OCI-M2 (cell line): ENCODE measurements around the gene UCHL5.
"Not testable (repeated sequence)": the region's sequence is repeated elsewhere in the genome, so short reads cannot be mapped to it uniquely, and the experiment has no call there.

ENCODE experiments used
- DNase-seq: peaks from one replicate; lab custom pipeline; 2025; ENCODE audit not compliant: unreplicated experiment; lab: John Stamatoyannopoulos, UW

UCHL5 gene

DNA sequence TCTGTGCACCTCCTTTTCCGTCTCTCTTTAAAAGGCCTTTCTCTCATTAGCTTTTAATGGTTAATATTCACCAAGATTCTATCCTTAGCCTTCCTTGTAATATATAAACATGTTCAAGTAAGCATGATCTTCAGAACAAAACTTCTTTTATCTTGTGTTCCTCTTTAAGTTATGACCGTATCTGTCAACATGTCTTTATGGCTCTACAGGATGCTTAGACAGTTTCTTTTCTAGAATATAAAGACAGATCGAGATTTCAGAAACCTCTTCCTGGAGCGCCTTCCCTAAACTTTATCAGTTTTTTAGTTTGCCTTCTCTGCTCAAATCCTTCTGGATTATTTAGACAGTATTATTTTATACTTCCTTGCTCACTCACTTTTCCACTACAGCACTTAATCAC lies 7.4 kb upstream of the UCHL5 start:
- no peak for DNase-seq

GRCh38 chr1:193065954-193066353 lies 6.8 kb upstream of the UCHL5 start:
- no peak for DNase-seq

DNA sequence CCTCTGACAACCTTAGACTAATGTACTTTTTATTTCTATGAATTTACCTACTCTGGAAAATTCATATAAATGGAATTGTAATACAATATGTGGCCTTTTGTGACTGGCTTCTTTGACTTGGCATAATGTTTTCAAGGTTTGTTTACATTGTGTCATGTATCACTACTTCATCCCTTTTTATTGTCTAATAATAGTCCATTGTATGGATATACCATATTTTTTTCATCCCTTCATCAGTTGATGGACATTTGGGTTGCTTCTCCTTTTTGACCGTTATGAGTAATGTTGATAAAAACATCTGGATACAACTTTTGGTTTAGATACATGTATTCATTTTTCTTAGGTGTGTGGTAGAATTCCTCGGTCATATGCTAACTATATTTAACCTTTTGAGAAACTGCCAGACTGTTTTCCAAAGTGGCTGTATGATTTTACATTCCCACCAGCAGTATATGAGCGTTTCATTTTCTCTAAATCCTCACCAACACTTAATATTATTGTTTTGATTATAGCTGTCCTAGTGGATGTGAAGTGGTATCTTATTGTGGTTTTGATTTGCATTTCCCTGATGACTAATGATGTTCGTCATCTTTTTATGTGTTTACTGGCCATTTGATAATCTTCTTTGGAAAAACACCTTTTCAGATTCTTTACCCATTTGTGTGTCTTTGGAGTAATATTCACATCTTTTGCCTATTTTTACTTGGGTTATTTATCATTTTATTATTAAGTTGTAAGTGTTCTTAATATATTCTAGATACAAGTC lies 3.7 kb upstream of the UCHL5 start:
- no peak for DNase-seq

- no peak for DNase-seq
These were observed 1.8 kb upstream of the UCHL5 start for GRCh38 chr1:193060938-193061337.

GRCh38 chr1:193060406-193060805 lies 1.2 kb upstream of the UCHL5 start:
- no peak for DNase-seq

- no peak for DNase-seq
These were observed 899 bp upstream of the UCHL5 start for GRCh38 chr1:193060115-193060403.

- DNase-seq: no peak
These were observed 455 bp downstream of the UCHL5 start for GRCh38 chr1:193058529-193059281.

GRCh38 chr1:193054169-193054675 lies 4.9 kb downstream of the UCHL5 start:
- DNase-seq: no peak

DNA sequence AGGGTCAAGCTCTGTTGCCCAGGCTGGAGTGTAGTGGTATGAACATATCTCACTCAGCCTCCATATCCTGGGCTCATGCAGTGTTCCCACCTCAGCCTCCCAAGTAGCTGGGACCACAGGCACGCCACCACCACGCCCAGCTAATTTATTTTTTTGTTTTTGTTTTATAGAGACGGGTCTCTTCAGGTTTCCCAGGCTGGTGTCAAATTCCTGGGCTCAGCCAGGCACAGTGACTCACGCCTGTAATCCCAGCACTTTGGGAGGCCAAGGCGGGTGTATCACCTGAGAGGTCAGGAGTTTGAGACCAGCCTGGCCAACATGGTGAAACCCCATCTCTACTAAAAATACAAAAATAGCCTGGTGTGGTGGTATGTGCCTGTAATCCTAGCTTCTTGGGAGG lies 10.2 kb downstream of the UCHL5 start:
- DNase-seq: not testable (repeated sequence)

DNA sequence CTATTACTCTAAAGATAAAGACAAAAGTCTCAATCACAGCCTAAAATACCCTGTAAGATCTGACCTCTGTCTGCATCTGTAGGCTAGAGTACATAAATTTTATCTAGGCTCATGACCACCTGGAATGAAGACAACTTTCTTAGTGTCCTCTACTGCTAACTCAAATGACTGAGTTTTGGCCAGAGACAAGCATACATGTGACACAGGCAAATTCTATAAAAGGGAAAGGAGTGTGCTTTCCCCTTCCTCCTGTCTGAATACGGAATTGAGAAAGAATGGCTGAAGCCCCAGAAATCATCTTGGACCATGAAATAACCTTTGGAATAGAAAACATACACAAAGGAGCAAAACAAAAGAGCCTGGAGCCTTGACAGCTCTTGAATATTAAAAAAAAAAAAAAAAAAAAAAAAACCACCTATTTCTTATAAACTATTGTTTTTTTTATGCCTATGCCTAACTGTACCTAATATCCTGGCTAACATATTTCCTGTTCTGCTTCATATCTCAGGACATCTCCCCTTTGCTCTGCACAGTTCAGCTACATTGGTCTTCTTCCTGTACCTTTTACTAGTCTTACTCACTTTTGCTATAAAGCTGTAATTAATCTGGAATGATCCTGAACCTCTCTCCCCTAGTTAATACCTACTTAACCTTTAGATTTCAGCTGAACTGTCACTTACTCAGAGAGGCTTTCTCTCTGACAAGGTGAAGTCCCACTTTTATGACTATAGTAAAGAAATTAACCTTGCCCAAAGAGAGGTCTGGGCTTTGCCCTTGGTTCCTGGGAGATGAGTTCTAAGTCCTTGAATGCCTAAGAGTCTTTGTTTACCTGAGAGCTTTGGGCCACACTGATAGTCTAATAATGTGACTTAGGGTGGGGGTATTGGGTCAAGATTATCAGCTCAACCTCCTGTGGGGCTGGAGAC lies 16.1 kb downstream of the UCHL5 start:
- no peak for DNase-seq

- no peak for DNase-seq
These were observed 19.1 kb downstream of the UCHL5 start for GRCh38 chr1:193040011-193040410.

- DNase-seq: no peak
These were observed 22.7 kb downstream of the UCHL5 start for GRCh38 chr1:193036337-193037047.

DNA sequence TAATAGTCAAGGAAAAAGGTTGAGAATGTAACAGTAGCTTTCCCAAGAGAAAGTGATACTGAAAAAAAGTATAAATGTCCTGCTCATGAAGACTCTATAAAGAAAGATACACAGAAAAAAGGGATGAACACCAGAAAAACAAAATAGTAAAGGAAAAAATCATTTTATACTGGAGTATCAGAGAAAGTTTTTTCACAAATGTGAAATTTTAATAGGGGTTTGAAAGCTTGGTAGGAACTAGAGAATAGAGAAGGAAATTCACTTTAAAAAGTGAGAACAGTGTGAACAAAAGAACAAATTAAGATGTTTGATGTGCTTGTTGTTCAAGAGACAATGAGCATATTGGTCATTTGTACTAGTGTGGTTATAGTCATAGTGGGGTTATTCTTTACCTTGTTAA lies 25.6 kb downstream of the UCHL5 start:
- no peak for DNase-seq

GRCh38 chr1:193032643-193033427 lies 26.3 kb downstream of the UCHL5 start:
- not testable (repeated sequence) for DNase-seq

GRCh38 chr1:193031431-193031830 lies 27.7 kb downstream of the UCHL5 start:
- no peak for DNase-seq

- DNase-seq: no peak
These were observed 28.9 kb downstream of the UCHL5 start for GRCh38 chr1:193030280-193030679.

GRCh38 chr1:193025218-193025617 lies 33.9 kb downstream of the UCHL5 start:
- no peak for DNase-seq

DNA sequence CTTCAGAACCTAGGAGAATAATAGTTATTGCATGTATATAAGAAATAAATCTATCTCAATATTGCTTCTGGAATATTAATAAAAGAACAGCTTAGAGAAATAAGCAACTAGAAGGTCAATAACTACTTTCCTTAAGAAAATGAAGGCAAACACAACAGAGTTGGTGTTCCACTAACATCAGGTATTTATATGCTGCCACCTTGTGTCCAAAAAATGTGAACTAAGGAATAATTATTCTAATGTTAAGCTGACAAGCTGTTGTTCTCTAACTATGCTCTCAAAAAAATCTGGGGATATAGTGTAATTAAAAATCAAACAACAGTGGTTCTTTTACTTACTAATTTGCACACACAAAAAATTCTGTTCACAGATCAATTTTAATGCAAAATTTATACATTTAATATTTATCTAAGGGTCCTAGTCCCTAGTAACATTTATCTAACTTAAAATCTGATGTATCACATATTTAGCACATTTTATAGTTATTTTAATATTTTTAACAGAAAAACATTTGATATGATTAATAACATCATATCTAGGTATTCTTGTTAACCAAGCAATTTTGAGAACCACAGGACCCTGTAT lies 39.6 kb downstream of the UCHL5 start:
- DNase-seq: no peak

DNA sequence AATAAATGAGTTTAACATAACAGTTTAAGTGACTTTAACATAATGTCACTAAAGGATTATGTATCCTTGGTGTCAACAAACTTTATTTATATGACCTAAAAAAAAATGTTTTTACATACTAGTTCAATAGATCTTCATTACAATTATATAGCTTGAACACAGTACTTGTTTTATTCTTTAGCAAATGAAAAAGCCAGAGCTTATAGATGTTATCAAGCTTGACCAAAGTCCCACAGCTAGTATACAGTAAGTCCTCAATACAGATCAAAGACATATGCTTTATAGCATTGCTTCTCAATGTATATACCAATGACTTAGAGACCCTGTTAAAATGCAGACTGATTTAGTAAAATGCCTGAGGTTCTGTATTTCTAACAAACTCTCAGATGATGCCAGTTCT lies 42.4 kb downstream of the UCHL5 start:
- no peak for DNase-seq

DNA sequence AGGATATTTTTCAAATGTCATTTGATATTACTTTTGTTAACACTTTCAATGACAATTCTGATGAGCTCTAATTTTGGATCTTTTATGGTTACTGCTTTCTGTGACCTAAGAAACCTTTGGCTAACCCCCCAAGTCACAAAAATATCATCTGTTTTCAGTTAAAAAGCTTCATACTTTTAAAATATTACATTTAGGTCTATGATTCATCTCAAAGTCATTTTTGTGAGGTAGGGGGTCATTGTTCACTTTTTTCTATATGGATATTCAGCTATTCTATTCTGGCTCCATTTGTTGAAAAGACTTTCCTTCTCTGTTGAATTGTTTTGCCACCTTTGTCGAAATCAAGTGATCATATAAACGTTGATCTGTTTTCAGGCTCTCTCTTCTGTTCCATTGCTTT lies 44.8 kb downstream of the UCHL5 start:
- DNase-seq: no peak
